GM12891 (cell line): ENCODE results near the gene CALR.

Experiments used
- POLR2A ChIP-seq: IDR thresholded peaks from 2 replicates; pipeline ENCODE4 v1.6.1; 2011; ENCODE audit warnings: low read depth, low read length, control low read depth
- POLR2AphosphoS5 ChIP-seq: IDR thresholded peaks from 2 replicates; pipeline ENCODE4 v1.6.1; 2011; ENCODE audit warnings: low read depth, low read length, control low read depth
- POU2F2 ChIP-seq: IDR thresholded peaks from 2 replicates; pipeline ENCODE4 v1.6.1; 2011; ENCODE audit warnings: low read depth, mild to moderate bottlenecking, control low read depth, low read length, moderate library complexity
- SPI1 ChIP-seq: IDR thresholded peaks from 2 replicates; pipeline ENCODE4 v1.6.1; 2011; ENCODE audit warnings: low read depth, low read length, control low read depth
- TAF1 ChIP-seq: IDR thresholded peaks from 2 replicates; pipeline ENCODE4 v1.6.1; 2011; ENCODE audit warnings: low read depth, low read length, control low read depth

GRCh38 chr19:12896460-12896859 is 41.9 kb upstream of the CALR start:
- TF ChIP-seq POLR2A: no peak
- no peak for TF ChIP-seq POLR2AphosphoS5
- TF ChIP-seq TAF1: no peak
- TF ChIP-seq POU2F2: no peak
- no peak for TF ChIP-seq SPI1
